Thoracic aorta (tissue), 2 donors: ENCODE data around the gene RANBP3. TPM values are rescaled to one million over a fixed set of nuclear protein-coding genes. Genes with fewer than 3 reads are reported as not detected.

Experiments used
- ATAC-seq: fragments of 150-250 bp; one replicate; pipeline ENCODE4 v1.8.0; 2017; ENCODE audit warnings: low read depth; ENCODE audit not compliant: insufficient number of reproducible peaks, low FRiP score
- DNase-seq: peaks from one replicate; pipeline ENCODE4 v3.0.0-alpha.2; 2020; ENCODE audit warnings: low spot score
- H3K27ac ChIP-seq, 2 donors: fragments of 200-600 bp; sonication (generic); 1 replicate in 1 of 2; 2 replicates in 1 of 2; pipeline ENCODE4 v1.5.1; 2016; ENCODE audit warnings: mild to moderate bottlenecking in 2 of 2, moderate library complexity in 2 of 2
- H3K27me3 ChIP-seq: fragments of 200-600 bp; sonication (generic); replicated peaks from 2 replicates; pipeline ENCODE4 v1.6.0; 2016; ENCODE audit warnings: mild to moderate bottlenecking; ENCODE audit not compliant: insufficient read depth
- H3K36me3 ChIP-seq: fragments of 200-600 bp; sonication (generic); one replicate; pipeline ENCODE4 v1.5.1; 2016
- H3K4me1 ChIP-seq, 2 donors: fragments of 200-600 bp; sonication (generic); 1 replicate in 1 of 2; 2 replicates in 1 of 2; pipeline versions ENCODE4 v1.5.1 to v1.6.0; 2016; ENCODE audit warnings: low read depth in 2 of 2, mild to moderate bottlenecking in 1 of 2; ENCODE audit not compliant: control insufficient read depth in 1 of 2
- H3K4me3 ChIP-seq: fragments of 200-600 bp; sonication (generic); 2 replicates; pipeline ENCODE4 v1.5.1; 2016; ENCODE audit warnings: mild to moderate bottlenecking
- H3K9me3 ChIP-seq: fragments of 200-600 bp; sonication (generic); 2 replicates; pipeline ENCODE4 v1.5.1; 2016
- CTCF ChIP-seq: fragments of 200-600 bp; sonication (generic); IDR thresholded peaks from one replicate; pipeline ENCODE4 v1.5.1; 2019; ENCODE audit warnings: antibody characterized with exemption
- total RNA-seq, 2 donors: library from RNA; depleted of rRNA; stranded (reverse); fragments of >200 nt; gene quantifications; one replicate each; pipeline versions ENCODE4 v1.1.0 to v1.2.3, GENCODE V29; 2016

Gene RANBP3
- total RNA-seq, 2 donors from 2014 or later = 51.4 to 101 TPM

- H3K27ac ChIP-seq = no peak overlapping the region
- ATAC-seq (no peak), DNase-seq (no peak)
- H3K4me1 ChIP-seq = peaks cover 37 to 48% of the 10 kb centered on the region in 2 donors
- no peaks in the 10 kb centered on the region for H3K27me3 ChIP-seq
- TF ChIP-seq CTCF = no peak
- H3K4me3 ChIP-seq = no peak overlapping the region
- no peaks in the 10 kb centered on the region for H3K9me3 ChIP-seq
- no peaks in the 10 kb centered on the region for H3K36me3 ChIP-seq
Measured at GRCh38 chr19:5975388-5975728, 2.6 kb downstream of the RANBP3 start.

- ATAC-seq = no peak
- no peak for DNase-seq
- Histone ChIP-seq H3K27ac (no peak overlapping the region), H3K4me3 (no peak overlapping the region), H3K9me3 (no peaks in the 10 kb centered on the region), H3K27me3 (no peaks in the 10 kb centered on the region), H3K4me1 (peaks cover 37 to 43% of the 10 kb centered on the region in 2 donors), H3K36me3 (no peaks in the 10 kb centered on the region)
- no peak for TF ChIP-seq CTCF
Measured at GRCh38 chr19:5974721-5975387, 3.1 kb downstream of the RANBP3 start.

- H3K27me3 ChIP-seq = no peaks in the 10 kb centered on the region
- no peak overlapping the region for H3K27ac ChIP-seq
- H3K9me3 ChIP-seq = no peaks in the 10 kb centered on the region
- H3K36me3 ChIP-seq = no peaks in the 10 kb centered on the region
- TF ChIP-seq CTCF = no peak
- H3K4me1 ChIP-seq = peaks cover 32 to 35% of the 10 kb centered on the region in 2 donors
- no peak overlapping the region for H3K4me3 ChIP-seq
- no peak for ATAC-seq
- no peak for DNase-seq
Measured at GRCh38 chr19:5973867-5974635, 3.9 kb downstream of the RANBP3 start.

GRCh38 chr19:5973376-5973775 is 4.6 kb downstream of the RANBP3 start:
- H3K4me1 ChIP-seq = peaks cover 29 to 34% of the 10 kb centered on the region in 2 donors
- no peak for DNase-seq
- TF ChIP-seq CTCF = no peak

GRCh38 chr19:5972355-5972731 is 5.6 kb downstream of the RANBP3 start:
- DNase-seq (no peak), ATAC-seq (no peak)
- H3K27me3 ChIP-seq = no peaks in the 10 kb centered on the region
- H3K4me3 ChIP-seq = no peak overlapping the region
- no peaks in the 10 kb centered on the region for H3K9me3 ChIP-seq
- no peak overlapping the region for H3K27ac ChIP-seq
- no peak for TF ChIP-seq CTCF
- H3K4me1 ChIP-seq = peaks cover 33 to 43% of the 10 kb centered on the region in 2 donors
- no peaks in the 10 kb centered on the region for H3K36me3 ChIP-seq

More at GRCh38 chr19:5973376-5973775, 4.6 kb downstream of the RANBP3 start:
- no peak overlapping the region for H3K27ac ChIP-seq
- no peak overlapping the region for H3K4me3 ChIP-seq
- ATAC-seq = no peak
- H3K27me3 ChIP-seq = no peaks in the 10 kb centered on the region
- no peaks in the 10 kb centered on the region for H3K36me3 ChIP-seq
- no peaks in the 10 kb centered on the region for H3K9me3 ChIP-seq
